Heart left ventricle (tissue), 16 donors: ENCODE data around the gene SPOCK2. TPM values are rescaled to one million over a fixed set of nuclear protein-coding genes. Genes with fewer than 3 reads are reported as not detected.

Experiments used
- ATAC-seq, 4 donors: fragments of 200-7000 bp; cut with Tn5 transposase; one replicate each; pipeline ENCODE4 v1.9.1; 2020 to 2022; ENCODE audit warnings: moderate library complexity in 4 of 4, mild to moderate bottlenecking in 3 of 4, moderate number of reproducible peaks in 1 of 4
- DNase-seq, 5 donors: peaks; one replicate each; pipeline ENCODE4 v3.0.0-alpha.2; 2020
- H3K27ac ChIP-seq, 12 donors: fragments of 200-600 bp; sonication (generic) in 4 of 12; one replicate each; pipeline versions ENCODE4 v1.5.0 to v1.8.0; 2016 to 2022; ENCODE audit warnings: mild to moderate bottlenecking in 2 of 12
- H3K27me3 ChIP-seq, 9 donors: fragments of 200-600 bp; sonication (generic) in 2 of 9; one replicate each; pipeline versions ENCODE4 v1.5.1 to v1.8.0; 2016 to 2022; ENCODE audit warnings: mild to moderate bottlenecking in 3 of 9
- H3K36me3 ChIP-seq, 9 donors: fragments of 200-600 bp; sonication (generic) in 2 of 9; one replicate each; pipeline versions ENCODE4 v1.5.0 to v1.8.0; 2018 to 2022; ENCODE audit warnings: mild to moderate bottlenecking in 2 of 9
- H3K4me1 ChIP-seq, 12 donors: fragments of 200-600 bp; sonication (generic) in 4 of 12; one replicate each; pipeline versions ENCODE4 v1.5.0 to v1.8.0; 2016 to 2022; ENCODE audit warnings: mild to moderate bottlenecking in 3 of 12
- H3K4me3 ChIP-seq, 12 donors: fragments of 200-600 bp; sonication (generic) in 4 of 12; one replicate each; pipeline versions ENCODE4 v1.5.0 to v1.8.0; 2017 to 2022; ENCODE audit warnings: mild to moderate bottlenecking in 9 of 12, moderate library complexity in 4 of 12
- H3K9me3 ChIP-seq, 12 donors: fragments of 200-600 bp; sonication (generic) in 4 of 12; one replicate each; pipeline versions ENCODE4 v1.5.0 to v1.8.0; 2016 to 2022; ENCODE audit warnings: mild to moderate bottlenecking in 1 of 12
- POLR2A ChIP-seq, 2 donors: fragments of 450-650 bp; IDR thresholded peaks; one replicate each; pipeline ENCODE4 v1.6.1; 2017; ENCODE audit warnings: antibody characterized with exemption in 2 of 2, mild to moderate bottlenecking in 2 of 2, moderate library complexity in 2 of 2
- whole genome bisulfite sequencing, 4 donors: extraction: QIAGEN DNeasy Blood & Tissue Kit in 2 of 4; methylation state at CpG; one replicate each; pipeline versions ENCODE4 v1.1.5 to v1.1.7; 2013 to 2018; 5-methylcytosine and 5-hydroxymethylcytosine counted together
- intact Hi-C, 10 donors: fragments of 100-400 bp; cut with DNase I; formaldehyde crosslinking; loops; one replicate each; pipeline versions ENCODE4 v1.11.1 to v1.14.2; 2022
- polyA plus RNA-seq, 2 donors: library from polyadenylated mRNA; stranded (reverse); fragments of 200-250 nt; gene quantifications; one replicate each; pipeline ENCODE4 v1.2.3, GENCODE V29; 2013
- total RNA-seq, 9 donors: library from RNA; depleted of rRNA in 2 of 9; stranded (reverse); fragments of >200 nt in 2 of 9; fragmentation: NEBNext Ultra II Directional in 3 of 9; extraction: Animal tissue kit (Norgen Biotek cat#: 25700) in 3 of 9; gene quantifications; one replicate each; pipeline versions ENCODE4 v1.1.0 to v1.2.4, GENCODE V29; 2016 to 2023
- TF ChIP-seq, protein P1 (sequence below), 12 donors: fragments of 200-600 bp; sonication (generic) in 4 of 12; IDR thresholded peaks; one replicate each; pipeline versions ENCODE4 v1.5.0 to v1.8.0; 2018 to 2022; ENCODE audit warnings: antibody characterized with exemption in 12 of 12, mild to moderate bottlenecking in 5 of 12
- donor health status: ischemic (EF 13 %, LVEDD 7.1; RV severe dilation, severe dysfunction).
- donor health status: healthy with polysubstance abuse.
- donor health status: DM: no; HTN: yes; CAD: no.
- donor health status: DM: no; HTN: no; CAD: no.
- donor health status: ischemic (EF 25% LVEDD 6.9; RV normal size, moderate dysfunction).
- donor health status: ischemic (EF 25% LVEDD 5.7; RV mildly dilated, moderate dysfunction).
- donor health status: healthy.
- donor health status: DM: yes; HTN: yes; CAD: no.
- donor health status: ischemic (EF 35%, LVEDD 5.7; RV mildly dilated, moderate dysfunction).
- donor health status: nonischemic (EF 11% LVEDD 7.7; RV severe dilation, severe dysfunction).
- donor health status: DM: yes; HTN: yes; CAD: no.
- donor health status: PGD.
- donor health status: ischemic (EF 29% LVEDD 5.4; RV normal size, mild dysfunction).
- donor health status: nonischemic (EF 23%, LVEDD 6.1; RV moderate dilation, normal function).

SPOCK2 gene
- total and polyA plus RNA-seq, 11 donors = 4.4 to 16.6 (median 8.0) TPM

DNA sequence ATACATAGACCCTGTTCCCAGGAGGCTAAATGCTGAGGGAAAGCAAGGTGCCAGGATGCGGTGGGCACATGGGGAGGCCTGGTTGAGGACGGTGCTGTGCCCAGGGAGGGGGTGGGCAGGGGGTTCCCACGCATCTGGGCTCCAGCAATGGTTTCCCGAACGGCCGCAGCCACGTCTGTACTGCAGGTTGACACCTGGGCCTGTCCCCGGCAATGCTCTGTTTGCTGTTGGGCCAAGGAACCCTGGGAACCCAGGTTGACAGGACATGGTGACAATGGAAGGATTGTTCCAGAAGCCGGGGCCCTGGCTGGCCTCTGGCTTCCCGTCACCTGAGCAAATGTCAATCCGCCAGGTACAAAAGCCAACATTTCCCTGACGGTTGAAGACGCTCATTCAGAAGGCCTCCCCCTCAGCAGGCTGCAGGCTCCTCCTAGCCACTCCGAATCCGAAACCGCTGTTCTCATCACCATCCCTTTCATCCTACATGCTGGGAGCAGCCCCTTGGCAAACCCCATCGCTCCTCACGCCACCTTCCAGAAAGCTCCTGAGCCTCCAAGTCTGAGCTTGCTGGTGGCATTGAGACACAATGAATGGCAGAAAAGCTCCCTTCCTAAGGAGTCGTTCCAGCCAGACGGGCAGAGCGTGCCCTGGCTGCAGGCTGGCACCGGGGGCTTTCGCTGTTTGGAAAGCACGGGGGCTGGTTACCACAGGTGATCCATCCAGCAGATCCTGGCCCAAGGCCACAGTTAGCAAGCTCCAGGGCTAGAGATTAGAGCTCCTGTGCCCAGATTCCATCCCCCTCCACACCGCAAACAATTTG, 31.2 kb downstream of the SPOCK2 start:
- no peak for ATAC-seq
- H3K4me1 ChIP-seq = peaks cover 0 to 19% (median 7%) of the 10 kb centered on the region in 12 donors
- no peaks in the 10 kb centered on the region for H3K9me3 ChIP-seq
- no peaks in the 10 kb centered on the region for H3K36me3 ChIP-seq
- WGBS, 4 donors = 75 to 86% (median 81%) methylated on average over 24 to 25 of the region's 25 CpGs
- no peak overlapping the region for H3K4me3 ChIP-seq
- no peaks in the 10 kb centered on the region for H3K27me3 ChIP-seq
- no peak for DNase-seq
- peak overlapping the region in 1 of 12 donors; percentile 57 for H3K27ac ChIP-seq
- TF ChIP-seq, protein P1, sequence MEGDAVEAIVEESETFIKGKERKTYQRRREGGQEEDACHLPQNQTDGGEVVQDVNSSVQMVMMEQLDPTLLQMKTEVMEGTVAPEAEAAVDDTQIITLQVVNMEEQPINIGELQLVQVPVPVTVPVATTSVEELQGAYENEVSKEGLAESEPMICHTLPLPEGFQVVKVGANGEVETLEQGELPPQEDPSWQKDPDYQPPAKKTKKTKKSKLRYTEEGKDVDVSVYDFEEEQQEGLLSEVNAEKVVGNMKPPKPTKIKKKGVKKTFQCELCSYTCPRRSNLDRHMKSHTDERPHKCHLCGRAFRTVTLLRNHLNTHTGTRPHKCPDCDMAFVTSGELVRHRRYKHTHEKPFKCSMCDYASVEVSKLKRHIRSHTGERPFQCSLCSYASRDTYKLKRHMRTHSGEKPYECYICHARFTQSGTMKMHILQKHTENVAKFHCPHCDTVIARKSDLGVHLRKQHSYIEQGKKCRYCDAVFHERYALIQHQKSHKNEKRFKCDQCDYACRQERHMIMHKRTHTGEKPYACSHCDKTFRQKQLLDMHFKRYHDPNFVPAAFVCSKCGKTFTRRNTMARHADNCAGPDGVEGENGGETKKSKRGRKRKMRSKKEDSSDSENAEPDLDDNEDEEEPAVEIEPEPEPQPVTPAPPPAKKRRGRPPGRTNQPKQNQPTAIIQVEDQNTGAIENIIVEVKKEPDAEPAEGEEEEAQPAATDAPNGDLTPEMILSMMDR (IDR thresholded peaks at IDR 0.05) = no peak
- TF ChIP-seq POLR2A (IDR thresholded peaks at IDR 0.05) = no peak
- intact Hi-C loops = loop anchor here in 5 of 10 donors (5.0 to 10.0 kb wide), 4 partner anchors 50 to 270 kb away; partner anchors contain the start of genes ANAPC16 (in 3 of the 5) and ASCC1 (in 3 of the 5)

DNA sequence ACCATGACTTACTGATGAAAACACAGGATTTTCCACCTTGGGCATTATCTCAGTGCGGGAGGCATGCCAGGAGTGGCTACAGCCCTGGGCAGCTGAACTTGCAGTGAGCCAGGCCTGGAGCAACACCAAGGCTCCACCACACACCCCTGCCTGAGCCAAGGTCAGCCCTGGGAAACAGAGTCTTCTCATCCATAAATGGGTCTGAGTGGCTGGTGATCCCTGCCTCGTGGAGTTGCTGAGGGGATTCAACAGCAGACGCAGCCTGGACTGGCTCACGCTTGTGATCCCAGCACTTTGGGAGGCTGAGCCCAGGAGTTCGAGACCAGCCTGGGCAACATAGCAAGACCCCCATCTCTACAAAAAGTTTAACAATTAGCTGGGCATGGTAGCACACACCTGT, 32.2 kb downstream of the SPOCK2 start:
- Histone ChIP-seq H3K27me3 (no peaks in the 10 kb centered on the region), H3K4me3 (no peak overlapping the region), H3K36me3 (no peaks in the 10 kb centered on the region), H3K4me1 (peaks cover 0 to 19% (median 8%) of the 10 kb centered on the region in 12 donors), H3K9me3 (no peaks in the 10 kb centered on the region), H3K27ac (no peak overlapping the region)
- peak in 1 of 5 donors; percentile 54 for DNase-seq
- peak in 3 of 4 donors; percentile 40 to 50 (median 41) for ATAC-seq
- TF ChIP-seq, protein P1 (IDR thresholded peaks at IDR 0.05) = no peak
- TF ChIP-seq POLR2A (IDR thresholded peaks at IDR 0.05) = no peak
- intact Hi-C loops = loop anchor here in 5 of 10 donors (5.0 to 10.0 kb wide), 4 partner anchors 51 to 271 kb away; partner anchors contain the start of genes ANAPC16 (in 3 of the 5) and ASCC1 (in 3 of the 5)
- 69 to 75% (median 73%) methylated on average over 4 to 5 of the region's 5 CpGs for WGBS, 4 donors

DNA sequence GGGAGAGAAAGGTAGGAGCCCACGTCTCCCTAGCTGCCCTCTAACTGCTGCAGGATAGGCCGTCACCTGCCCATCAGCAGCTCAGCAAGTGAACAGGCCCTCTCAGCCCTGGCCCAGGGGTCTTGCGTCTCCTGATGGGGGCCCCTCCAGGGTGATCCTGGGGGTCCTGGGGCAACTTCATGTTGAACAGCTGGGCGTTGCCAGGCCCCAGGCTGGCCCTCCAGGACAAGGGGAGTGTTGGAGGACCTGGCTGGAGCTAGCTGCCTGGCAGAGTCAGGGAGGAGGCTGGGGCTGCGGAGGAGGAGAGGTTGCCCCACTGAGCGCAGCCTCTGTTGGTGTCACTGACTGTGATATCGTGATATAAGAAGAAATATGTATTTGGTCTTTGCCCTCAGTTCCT, 34.7 kb downstream of the SPOCK2 start:
- Histone ChIP-seq H3K27me3 (no peaks in the 10 kb centered on the region), H3K36me3 (no peaks in the 10 kb centered on the region), H3K4me1 (peaks cover 0 to 18% (median 5%) of the 10 kb centered on the region in 12 donors), H3K27ac (no peak overlapping the region), H3K9me3 (peaks cover 0 to 6% (median 0%) of the 10 kb centered on the region in 12 donors), H3K4me3 (no peak overlapping the region)
- ATAC-seq = no peak
- TF ChIP-seq, protein P1 (IDR thresholded peaks at IDR 0.05) = no peak
- TF ChIP-seq POLR2A (IDR thresholded peaks at IDR 0.05) = no peak
- DNase-seq = no peak
- intact Hi-C loops = loop anchor here in 6 of 10 donors (5.0 to 10.0 kb wide), 7 partner anchors 61 to 284 kb away; partner anchors contain the start of genes ANAPC16 (in 5 of the 6) and ASCC1 (in 5 of the 6)
- 90 to 97% (median 95%) methylated on average over 6 to 7 of the region's 7 CpGs for WGBS, 4 donors

DNA sequence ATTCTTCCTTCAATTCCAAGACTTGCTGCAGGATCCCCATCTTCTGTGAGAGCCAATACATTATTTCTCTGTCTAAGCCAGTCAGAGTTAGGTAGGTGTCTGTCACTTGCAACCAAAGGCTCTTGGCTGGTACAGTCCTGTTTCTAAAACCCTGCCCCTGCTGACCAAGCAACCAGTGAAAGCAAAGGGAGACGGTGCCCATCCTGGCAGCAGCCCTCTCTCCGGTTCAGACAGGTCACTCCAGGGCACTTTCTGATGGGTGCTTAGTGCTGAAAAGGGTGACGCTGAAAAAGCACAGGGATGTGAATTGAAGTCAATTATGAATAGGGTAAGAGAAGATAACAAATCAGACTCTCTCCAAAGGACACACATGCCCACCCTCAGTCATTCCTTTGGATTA, 37.5 kb downstream of the SPOCK2 start:
- intact Hi-C loops = loop anchor here in 7 of 10 donors (2.0 to 10.0 kb wide), 8 partner anchors 64 to 286 kb away; partner anchors contain the start of genes ANAPC16 (in 5 of the 7) and ASCC1 (in 5 of the 7)
- WGBS, 4 donors = 33 to 61% (median 46%) methylated on average over 3 of the region's 3 CpGs
- peaks cover 0 to 10% (median 0%) of the 10 kb centered on the region in 12 donors for H3K9me3 ChIP-seq
- DNase-seq = peak in 1 of 5 donors; percentile 56
- peak overlapping the region in 1 of 12 donors; percentile 49 for H3K27ac ChIP-seq
- peak; percentile 24 to 65 (median 50) for ATAC-seq
- TF ChIP-seq, protein P1 (IDR thresholded peaks at IDR 0.05) = no peak
- no peak for TF ChIP-seq POLR2A (IDR thresholded peaks at IDR 0.05)
- H3K36me3 ChIP-seq = no peaks in the 10 kb centered on the region
- no peak overlapping the region for H3K4me3 ChIP-seq
- H3K4me1 ChIP-seq = peaks cover 0 to 11% (median 0%) of the 10 kb centered on the region in 12 donors
- H3K27me3 ChIP-seq = no peaks in the 10 kb centered on the region
